ENCODE results near the gene ZDHHC19.

DNA sequence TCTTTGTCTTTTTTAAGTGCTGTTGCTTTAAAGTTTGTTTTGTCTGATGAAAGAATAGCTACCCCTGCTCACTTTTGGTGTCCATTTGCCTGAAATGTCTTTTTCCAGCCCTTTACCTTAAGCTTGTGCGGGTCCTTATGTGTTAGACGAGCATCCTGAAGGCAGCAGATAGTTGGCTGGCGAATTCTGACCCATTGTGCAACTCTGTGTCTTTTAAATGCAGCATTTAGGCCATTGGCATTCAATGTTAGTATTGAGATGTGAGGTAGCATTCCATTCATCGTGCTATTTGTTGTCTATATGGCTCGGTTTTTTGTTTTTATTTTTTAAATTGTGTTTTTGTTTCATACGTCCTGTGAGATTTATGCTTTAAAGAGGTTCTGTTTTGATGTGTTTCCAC is 55.0 kb downstream of the ZDHHC19 start:
- TF ChIP-seq, protein P1, sequence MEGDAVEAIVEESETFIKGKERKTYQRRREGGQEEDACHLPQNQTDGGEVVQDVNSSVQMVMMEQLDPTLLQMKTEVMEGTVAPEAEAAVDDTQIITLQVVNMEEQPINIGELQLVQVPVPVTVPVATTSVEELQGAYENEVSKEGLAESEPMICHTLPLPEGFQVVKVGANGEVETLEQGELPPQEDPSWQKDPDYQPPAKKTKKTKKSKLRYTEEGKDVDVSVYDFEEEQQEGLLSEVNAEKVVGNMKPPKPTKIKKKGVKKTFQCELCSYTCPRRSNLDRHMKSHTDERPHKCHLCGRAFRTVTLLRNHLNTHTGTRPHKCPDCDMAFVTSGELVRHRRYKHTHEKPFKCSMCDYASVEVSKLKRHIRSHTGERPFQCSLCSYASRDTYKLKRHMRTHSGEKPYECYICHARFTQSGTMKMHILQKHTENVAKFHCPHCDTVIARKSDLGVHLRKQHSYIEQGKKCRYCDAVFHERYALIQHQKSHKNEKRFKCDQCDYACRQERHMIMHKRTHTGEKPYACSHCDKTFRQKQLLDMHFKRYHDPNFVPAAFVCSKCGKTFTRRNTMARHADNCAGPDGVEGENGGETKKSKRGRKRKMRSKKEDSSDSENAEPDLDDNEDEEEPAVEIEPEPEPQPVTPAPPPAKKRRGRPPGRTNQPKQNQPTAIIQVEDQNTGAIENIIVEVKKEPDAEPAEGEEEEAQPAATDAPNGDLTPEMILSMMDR (conservative IDR thresholded peaks at IDR 0.05 in 1 of 2, IDR thresholded peaks at IDR 0.05 in 1 of 2; ENCODE audit: low read depth in 1 of 2, low read length in 2 of 2): no peak
- TF ChIP-seq EZH2 (IDR thresholded peaks at IDR 0.05; ENCODE audit: low read length, missing control alignments): no peak
